HCT116 (cell line): ENCODE measurements around the gene GPC5. TPM values are rescaled to one million over a fixed set of nuclear protein-coding genes. Genes with fewer than 3 reads are reported as not detected.

Source experiments
- ATAC-seq: fragments of 200-7000 bp; cut with Tn5 transposase; 2 replicates; pipeline ENCODE4 v1.9.1; 2020; ENCODE audit warnings: mild to moderate bottlenecking, moderate library complexity
- BruUV-seq: library from RNA; stranded (reverse); fragments of 400-500 nt; replicated peaks from 2 replicates; lab custom pipeline; 2021; lab: Mats Ljungman, UMichigan
- CTCF ChIA-PET: fragments of 300-600 bp; sonication (Branson Sonifier 250); formaldehyde crosslinking; loops from one replicate; lab custom pipeline; 2021; ENCODE audit warnings: antibody characterized with exemption; lab: Charles Lee
- POLR2A ChIA-PET: fragments of 300-600, 350-600 bp; sonication (Branson Sonifier 250); formaldehyde crosslinking; loops from one replicate; lab custom pipeline; 2021; ENCODE audit warnings: antibody characterized with exemption; lab: Charles Lee
- RAD21 ChIA-PET, 2 experiments: fragments of 300-600 bp; sonication (Branson Sonifier 250); formaldehyde crosslinking; loops; one replicate each; lab custom pipeline; 2023; ENCODE audit warnings: low total read pairs in 2 of 2; ENCODE audit not compliant: uncharacterized antibody in 2 of 2, unreplicated experiment in 2 of 2, low non-redundant PET in 1 of 2; lab: Charles Lee
- DNase-seq: peaks from one replicate; pipeline ENCODE4 v3.0.0-alpha.2; 2010; ENCODE audit warnings: low read depth, low spot score
- H2AFZ ChIP-seq: fragments of 200-600 bp; shearing (Covaris generic), sonication (generic); 2 replicates; pipeline ENCODE4 v1.6.1; 2017; ENCODE audit warnings: low read depth, mixed run types, mixed read lengths, antibody characterized with exemption, low read length; ENCODE audit not compliant: poor library complexity, severe bottlenecking
- H3K27ac ChIP-seq: 2 replicates; pipeline ENCODE4 v1.5.1; 2012; ENCODE audit warnings: low read depth, low read length
- H3K27me3 ChIP-seq: fragments of 200-600 bp; sonication (generic); 2 replicates; pipeline ENCODE4 v1.6.1; 2016; ENCODE audit warnings: mixed run types, low read length, mixed read lengths; ENCODE audit not compliant: insufficient read depth
- H3K36me3 ChIP-seq, 2 experiments: fragments of 200-500 bp in 1 of 2; fragments of 200-600 bp in 1 of 2; sonication (Bioruptor generic) in 1 of 2; sonication (generic) in 1 of 2; 2 replicates each; pipeline versions ENCODE4 v1.5.1 to v1.6.1; 2014 to 2016; ENCODE audit warnings: low read length in 2 of 2, inconsistent platforms in 1 of 2, mixed read lengths in 1 of 2, mixed run types in 1 of 2; ENCODE audit not compliant: insufficient read depth in 2 of 2, control insufficient read depth in 1 of 2
- H3K4me1 ChIP-seq, 2 experiments: fragments of 200-600 bp in 1 of 2; sonication (generic) in 1 of 2; 2 replicates each; pipeline versions ENCODE4 v1.5.1 to v1.6.1; 2012 to 2017; ENCODE audit warnings: low read length in 2 of 2, inconsistent platforms in 1 of 2, mild to moderate bottlenecking in 1 of 2, mixed read lengths in 1 of 2, mixed run types in 1 of 2, moderate library complexity in 1 of 2; ENCODE audit not compliant: insufficient read depth in 2 of 2, control insufficient read depth in 1 of 2
- H3K4me2 ChIP-seq: fragments of 200-600 bp; sonication (generic); 2 replicates; pipeline ENCODE4 v1.6.1; 2017; ENCODE audit warnings: mixed run types, low read length, mixed read lengths
- H3K4me3 ChIP-seq, 2 experiments: fragments of 200-600 bp in 1 of 2; sonication (generic) in 1 of 2; replicated peaks in 1 of 2; 2 replicates each; pipeline ENCODE4 v1.5.1; 2011 to 2016; ENCODE audit warnings: low read length in 2 of 2, control low read depth in 1 of 2, low read depth in 1 of 2, mild to moderate bottlenecking in 1 of 2, mixed read lengths in 1 of 2, mixed run types in 1 of 2
- H3K79me2 ChIP-seq: fragments of 200-600 bp; sonication (generic); 2 replicates; pipeline ENCODE4 v1.6.1; 2017; ENCODE audit warnings: mild to moderate bottlenecking, mixed run types, low read length, moderate library complexity, mixed read lengths; ENCODE audit not compliant: insufficient read depth
- H3K9ac ChIP-seq: fragments of 200-600 bp; sonication (generic); 2 replicates; pipeline ENCODE4 v1.6.1; 2016; ENCODE audit warnings: low read length, mixed read lengths
- H3K9me2 ChIP-seq: fragments of 200-600 bp; sonication (generic), shearing (Covaris generic); 2 replicates; pipeline ENCODE4 v1.6.1; 2017; ENCODE audit warnings: mixed run types, mild to moderate bottlenecking, moderate library complexity; ENCODE audit not compliant: insufficient read depth
- H3K9me3 ChIP-seq, 2 experiments: fragments of 200-500 bp in 1 of 2; fragments of 200-600 bp in 1 of 2; sonication (Bioruptor generic) in 1 of 2; sonication (generic) in 1 of 2; 2 replicates each; pipeline ENCODE4 v1.6.1; 2014 to 2017; ENCODE audit warnings: low read length in 2 of 2, mixed read lengths in 2 of 2, inconsistent platforms in 1 of 2, low read depth in 1 of 2, mild to moderate bottlenecking in 1 of 2, mixed run types in 1 of 2, moderate library complexity in 1 of 2; ENCODE audit not compliant: control insufficient read depth in 1 of 2, insufficient read depth in 1 of 2
- H4K20me1 ChIP-seq: fragments of 200-600 bp; sonication (generic), shearing (Covaris generic); 2 replicates; pipeline ENCODE4 v1.6.1; 2017; ENCODE audit warnings: mixed run types, mild to moderate bottlenecking, moderate library complexity; ENCODE audit not compliant: insufficient read depth
- EGR1 ChIP-seq: IDR thresholded peaks from 2 replicates; pipeline ENCODE4 v1.6.1; 2012; ENCODE audit warnings: low read depth
- ELF1 ChIP-seq: IDR thresholded peaks from 2 replicates; pipeline ENCODE4 v1.6.1; 2012; ENCODE audit warnings: low read depth, borderline replicate concordance
- EZH2phosphoT487 ChIP-seq: fragments of 200-600 bp; IDR thresholded peaks from 2 replicates; pipeline ENCODE4 v1.6.1; 2018; ENCODE audit warnings: antibody characterized with exemption, borderline replicate concordance
- FOSL1 ChIP-seq: IDR thresholded peaks from 2 replicates; pipeline ENCODE4 v1.6.1; 2012; ENCODE audit warnings: low read depth
- JUND ChIP-seq: IDR thresholded peaks from 2 replicates; pipeline ENCODE4 v1.6.1; 2012
- POLR2AphosphoS5 ChIP-seq: IDR thresholded peaks from 2 replicates; pipeline ENCODE4 v1.6.1; 2011; ENCODE audit warnings: mild to moderate bottlenecking, low read depth, low read length, moderate library complexity
- RAD21 ChIP-seq: IDR thresholded peaks from 2 replicates; pipeline ENCODE4 v1.6.1; 2012; ENCODE audit warnings: low read depth, mild to moderate bottlenecking
- SP1 ChIP-seq: IDR thresholded peaks from 2 replicates; pipeline ENCODE4 v1.6.1; 2012; ENCODE audit warnings: low read depth
- YY1 ChIP-seq: IDR thresholded peaks from 2 replicates; pipeline ENCODE4 v1.6.1; 2011; ENCODE audit warnings: low read length, low read depth, moderate library complexity, mild to moderate bottlenecking; ENCODE audit not compliant: insufficient replicate concordance; ENCODE audit errors: extremely low read depth
- ZFX ChIP-seq: fragments of 450-650 bp; IDR thresholded peaks from 2 replicates; pipeline ENCODE4 v1.6.1; 2017
- ZNF274 ChIP-seq: fragments of 200-500 bp; sonication (Bioruptor generic); IDR thresholded peaks from 2 replicates; pipeline ENCODE4 v1.6.1; 2014; ENCODE audit warnings: mild to moderate bottlenecking, low read depth, low read length, inconsistent platforms
- intact Hi-C: fragments of 100-400 bp; cut with micrococcal nuclease; formaldehyde crosslinking; loops from 2 replicates; pipeline ENCODE4 v1.10.0; 2022
- total RNA-seq: library from RNA; stranded (reverse); gene quantifications from one replicate; pipeline ENCODE4 v1.2.1, GENCODE V29; 2021; ENCODE audit not compliant: unreplicated experiment
- TF ChIP-seq, protein P1 (sequence below): IDR thresholded peaks from 2 replicates; pipeline ENCODE4 v1.6.1; 2012

GPC5 gene
- total RNA-seq, 1 experiment from 2014 or later = not detected

DNA sequence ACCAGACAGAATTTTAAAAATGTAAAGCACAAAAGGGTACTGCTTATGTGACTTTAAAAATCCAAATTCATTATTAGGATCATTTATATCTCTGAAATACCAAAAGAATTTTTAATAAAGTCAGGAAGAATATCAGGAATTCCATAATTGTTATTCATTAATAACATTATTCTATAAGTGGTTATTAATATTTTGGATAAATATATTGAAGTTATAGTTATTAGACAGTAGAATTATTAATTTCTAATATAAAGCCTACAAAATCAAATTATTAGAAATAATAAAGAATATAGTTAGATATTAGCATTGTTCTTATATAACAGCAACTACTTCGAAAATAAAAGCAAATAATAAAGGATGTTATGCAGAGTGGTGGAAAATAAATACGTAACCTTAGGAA lies 105.8 kb downstream of the GPC5 start:
- Histone ChIP-seq H2AFZ (no peak overlapping the region), H3K36me3 (no peaks in the 10 kb centered on the region), H3K27ac (no peak overlapping the region), H3K9me2 (no peaks in the 10 kb centered on the region), H4K20me1 (no peaks in the 10 kb centered on the region), H3K9ac (no peak overlapping the region), H3K9me3 (peaks cover 0 to 4% of the 10 kb centered on the region in 2 experiments; a peak in 1 of 4 replicates), H3K4me3 (no peak overlapping the region), H3K27me3 (no peaks in the 10 kb centered on the region), H3K4me2 (no peak overlapping the region), H3K79me2 (no peaks in the 10 kb centered on the region), H3K4me1 (no peaks in the 10 kb centered on the region)
- TF ChIP-seq SP1 = no peak
- TF ChIP-seq, protein P1, sequence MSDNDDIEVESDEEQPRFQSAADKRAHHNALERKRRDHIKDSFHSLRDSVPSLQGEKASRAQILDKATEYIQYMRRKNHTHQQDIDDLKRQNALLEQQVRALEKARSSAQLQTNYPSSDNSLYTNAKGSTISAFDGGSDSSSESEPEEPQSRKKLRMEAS = no peak
- TF ChIP-seq EGR1 = no peak
- TF ChIP-seq FOSL1 = no peak
- TF ChIP-seq JUND = no peak
- no peak for TF ChIP-seq ELF1
- no peak for TF ChIP-seq YY1
- TF ChIP-seq POLR2AphosphoS5 = no peak
- TF ChIP-seq RAD21 = no peak
- no peak for TF ChIP-seq ZNF274
- no peak for TF ChIP-seq EZH2phosphoT487
- no peak for TF ChIP-seq ZFX
- ChIA-PET POLR2A (no interaction called here), RAD21 (no interaction called here), CTCF (no interaction called here)
- BruUV-seq = no TSS peak
- no peak for ATAC-seq
- DNase-seq = no peak
- intact Hi-C loops = no loop called here

DNA sequence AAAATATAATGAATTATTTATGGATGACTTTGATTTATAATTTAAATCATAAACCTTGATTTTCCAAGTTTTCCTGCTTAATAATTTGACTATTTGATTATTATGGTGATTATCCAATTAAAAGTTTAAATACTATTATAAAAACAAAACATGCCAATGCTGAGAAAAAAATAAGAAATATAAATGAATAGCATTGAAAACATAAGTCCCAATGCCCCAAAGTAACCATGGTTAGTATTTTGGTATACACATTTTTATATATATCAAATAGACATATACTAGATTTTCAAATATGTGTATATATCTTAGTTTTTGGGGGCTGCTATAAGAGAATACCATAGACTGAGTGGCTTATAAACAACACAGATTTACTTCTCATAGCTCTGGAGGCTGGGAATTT lies 108.3 kb downstream of the GPC5 start:
- H3K4me3 ChIP-seq = no peak overlapping the region
- no peaks in the 10 kb centered on the region for H3K27me3 ChIP-seq
- no peak overlapping the region for H3K9ac ChIP-seq
- TF ChIP-seq POLR2AphosphoS5 (no peak), SP1 (no peak), EZH2phosphoT487 (no peak), ELF1 (no peak)
- H3K4me2 ChIP-seq = no peak overlapping the region
- ChIA-PET CTCF (no interaction called here), POLR2A (no interaction called here), RAD21 (no interaction called here)
- no peaks in the 10 kb centered on the region for H4K20me1 ChIP-seq
- BruUV-seq = no TSS peak
- H3K79me2 ChIP-seq = no peaks in the 10 kb centered on the region
- H3K9me2 ChIP-seq = no peaks in the 10 kb centered on the region
- DNase-seq = no peak
- no peak for ATAC-seq
- peaks cover 0 to 9% of the 10 kb centered on the region in 2 experiments; a peak in 1 of 4 replicates for H3K9me3 ChIP-seq
- no peak overlapping the region for H3K27ac ChIP-seq
- intact Hi-C loops = no loop called here
- no peaks in the 10 kb centered on the region for H3K36me3 ChIP-seq
- no peak overlapping the region for H2AFZ ChIP-seq
- H3K4me1 ChIP-seq = no peaks in the 10 kb centered on the region
